Panc1 (cell line): Measurements from ENCODE around the gene MYL5. TPM values are rescaled to one million over a fixed set of nuclear protein-coding genes. Genes with fewer than 3 reads are reported as not detected.

Experiments used
- ATAC-seq: fragments of 200-7000 bp; cut with Tn5 transposase; 2 replicates; pipeline ENCODE4 v1.9.1; 2020; ENCODE audit warnings: mild to moderate bottlenecking, moderate library complexity
- BruUV-seq: library from RNA; stranded (reverse); fragments of 400-500 nt; replicated peaks from 2 replicates; lab custom pipeline; 2021; lab: Mats Ljungman, UMichigan
- CTCF ChIA-PET: fragments of 300-600 bp; sonication (Branson Sonifier 250); formaldehyde crosslinking; loops from one replicate; lab custom pipeline; 2022; ENCODE audit warnings: antibody characterized with exemption; lab: Charles Lee
- POLR2A ChIA-PET: fragments of 300-600 bp; sonication (Branson Sonifier 250); formaldehyde crosslinking; loops from one replicate; lab custom pipeline; 2022; ENCODE audit warnings: antibody characterized with exemption; lab: Charles Lee
- DNase-seq: peaks from one replicate; pipeline ENCODE4 v3.0.0-alpha.2; 2010; ENCODE audit warnings: low read depth, low spot score
- H3K27ac ChIP-seq: 2 replicates; pipeline ENCODE4 v1.5.1; 2011; ENCODE audit warnings: mild to moderate bottlenecking, low read length, inconsistent platforms
- H3K27me3 ChIP-seq: fragments of 200-500 bp; sonication (Bioruptor generic); 2 replicates; pipeline ENCODE4 v1.6.0; 2014; ENCODE audit warnings: low read length, inconsistent platforms; ENCODE audit not compliant: control insufficient read depth, insufficient read depth
- H3K36me3 ChIP-seq: fragments of 200-500 bp; sonication (Bioruptor generic); 2 replicates; pipeline ENCODE4 v1.5.1; 2014; ENCODE audit warnings: inconsistent platforms, mild to moderate bottlenecking, low read length, moderate library complexity; ENCODE audit not compliant: control insufficient read depth, insufficient read depth
- H3K4me1 ChIP-seq: 2 replicates; pipeline ENCODE4 v1.5.1; 2011; ENCODE audit warnings: inconsistent platforms, mild to moderate bottlenecking, low read length, moderate library complexity; ENCODE audit not compliant: control insufficient read depth, insufficient read depth
- H3K4me3 ChIP-seq, 2 experiments: 2 replicates each; pipeline ENCODE4 v1.5.1; 2011 to 2012; ENCODE audit warnings: low read depth in 2 of 2, low read length in 2 of 2, mild to moderate bottlenecking in 2 of 2, inconsistent platforms in 1 of 2, moderate library complexity in 1 of 2
- H3K9me3 ChIP-seq: fragments of 200-500 bp; sonication (Bioruptor generic); 2 replicates; pipeline ENCODE4 v1.5.1; 2014; ENCODE audit warnings: low read depth, mild to moderate bottlenecking, inconsistent platforms, low read length, moderate library complexity; ENCODE audit not compliant: control insufficient read depth, insufficient read depth
- CTCF ChIP-seq: fragments of 450-650 bp; IDR thresholded peaks from 2 replicates; pipeline ENCODE4 v1.5.1; 2017; ENCODE audit warnings: mild to moderate bottlenecking
- POLR2AphosphoS5 ChIP-seq: IDR thresholded peaks from 2 replicates; pipeline ENCODE4 v1.6.1; 2012; ENCODE audit warnings: mild to moderate bottlenecking, low read depth, low read length, moderate library complexity
- REST ChIP-seq, 2 experiments: IDR thresholded peaks; 2 replicates each; pipeline ENCODE4 v1.6.1; 2011 to 2012; ENCODE audit warnings: low read depth in 2 of 2, control low read depth in 1 of 2, low read length in 1 of 2, mild to moderate bottlenecking in 1 of 2, moderate library complexity in 1 of 2; ENCODE audit not compliant: insufficient read depth in 1 of 2
- SIN3A ChIP-seq: IDR thresholded peaks from 2 replicates; pipeline ENCODE4 v1.6.1; 2012; ENCODE audit warnings: low read depth, mild to moderate bottlenecking, low read length, moderate library complexity, borderline replicate concordance; ENCODE audit not compliant: insufficient read depth
- TCF7L2 ChIP-seq: IDR thresholded peaks from 2 replicates; pipeline ENCODE4 v1.6.1; 2011; ENCODE audit warnings: mild to moderate bottlenecking, low read depth, low read length, inconsistent platforms
- in situ Hi-C: cut with HindIII; loops from 2 replicates; pipeline ENCODE4 v1.10.0; 2016; ENCODE audit warnings: low sequenced_read_pairs, low pct_unique_long_range_greater_than_20kb
- intact Hi-C: fragments of 100-400 bp; cut with micrococcal nuclease; formaldehyde crosslinking; loops from one replicate; pipeline ENCODE4 v1.10.0; 2022; ENCODE audit not compliant: unreplicated experiment
- total RNA-seq: library from RNA; stranded (reverse); gene quantifications from one replicate; pipeline ENCODE4 v1.2.1, GENCODE V29; 2021; ENCODE audit not compliant: unreplicated experiment

MYL5 gene
- total RNA-seq, 1 experiment from 2014 or later: 12.0 TPM

GRCh38 chr4:675980-676870 lies 1.9 kb downstream of the MYL5 start:
- intact Hi-C loops (no loop called here), in situ Hi-C loops (no loop called here)
- BruUV-seq: TSS peak; percentile 74
- no peak for TF ChIP-seq POLR2AphosphoS5
- TF ChIP-seq SIN3A: no peak
- no peak for TF ChIP-seq CTCF
- no peak for TF ChIP-seq REST (IDR thresholded peaks at IDR 0.05; ENCODE audit: insufficient read depth in 1 of 2, low read depth in 2 of 2, low read length in 1 of 2)
- no peak for TF ChIP-seq TCF7L2
- CTCF ChIA-PET: interaction anchor here (0.6 kb wide), 1 partner anchor 1344 kb away, joined by 5 read pairs; no protein-coding TSS in a partner anchor
- POLR2A ChIA-PET: no interaction called here
- ATAC-seq (no peak), DNase-seq (no peak)
- peaks cover 10% of the 10 kb centered on the region for H3K36me3 ChIP-seq
- peaks cover 8% of the 10 kb centered on the region for H3K4me1 ChIP-seq
- H3K9me3 ChIP-seq: no peaks in the 10 kb centered on the region
- no peak overlapping the region for H3K27ac ChIP-seq
- no peak overlapping the region for H3K4me3 ChIP-seq
- H3K27me3 ChIP-seq: no peaks in the 10 kb centered on the region

GRCh38 chr4:676871-677235 lies 2.5 kb downstream of the MYL5 start:
- H3K27me3 ChIP-seq: no peaks in the 10 kb centered on the region
- ChIA-PET CTCF (no interaction called here), POLR2A (no interaction called here)
- H3K27ac ChIP-seq: no peak overlapping the region
- DNase-seq (no peak), ATAC-seq (no peak)
- peaks cover 8% of the 10 kb centered on the region for H3K4me1 ChIP-seq
- no peak overlapping the region for H3K4me3 ChIP-seq
- intact Hi-C loops: no loop called here
- in situ Hi-C loops: no loop called here
- H3K9me3 ChIP-seq: no peaks in the 10 kb centered on the region
- H3K36me3 ChIP-seq: peaks cover 10% of the 10 kb centered on the region
- TF ChIP-seq POLR2AphosphoS5: no peak
- TF ChIP-seq REST (IDR thresholded peaks at IDR 0.05; ENCODE audit: insufficient read depth in 1 of 2, low read depth in 2 of 2, low read length in 1 of 2): no peak
- TF ChIP-seq TCF7L2: no peak
- no peak for TF ChIP-seq SIN3A
- no peak for TF ChIP-seq CTCF
- BruUV-seq: no TSS peak
